B cell (primary cell): ENCODE data around the gene EVPL. TPM values are rescaled to one million over a fixed set of nuclear protein-coding genes. Genes with fewer than 3 reads are reported as not detected.

ENCODE experiments used
- ATAC-seq: fragments of 200-7000 bp; cut with Tn5 transposase; one replicate; pipeline ENCODE4 v1.10.0; 2021; ENCODE audit warnings: low read depth, mild to moderate bottlenecking, moderate number of reproducible peaks, moderate library complexity
- CTCF ChIA-PET: fragments of 350-600 bp; sonication (Branson Sonifier 250); formaldehyde crosslinking; loops from one replicate; lab custom pipeline; 2021; ENCODE audit warnings: antibody characterized with exemption, inconsistent platforms; lab: Charles Lee
- POLR2A ChIA-PET: fragments of 350-600 bp; sonication (Branson Sonifier 250); formaldehyde crosslinking; loops from one replicate; lab custom pipeline; 2021; ENCODE audit warnings: antibody characterized with exemption; lab: Charles Lee
- DNase-seq: peaks from one replicate; pipeline ENCODE4 v3.0.0; 2013
- H2AFZ ChIP-seq: 2 replicates; pipeline ENCODE4 v1.6.1; 2012; ENCODE audit warnings: mild to moderate bottlenecking, low read depth, low read length; ENCODE audit not compliant: insufficient read depth, poor library complexity, severe bottlenecking
- H3K27ac ChIP-seq, 2 donors: 1 replicate in 1 of 2; 2 replicates in 1 of 2; pipeline ENCODE4 v1.5.1; 2012 to 2013; ENCODE audit warnings: low read length in 2 of 2, mild to moderate bottlenecking in 2 of 2, moderate library complexity in 1 of 2
- H3K27me3 ChIP-seq, 4 experiments: fragments of 200-600 bp in 1 of 4; sonication (generic) in 1 of 4; replicated peaks in 1 of 4; 1 replicate in 2 of 4; 2 replicates in 2 of 4; pipeline versions ENCODE4 v1.6.1 to v1.7.0; 2013 to 2016; ENCODE audit warnings: low read length in 3 of 4, mild to moderate bottlenecking in 2 of 4, mixed read lengths in 1 of 4, moderate library complexity in 1 of 4; ENCODE audit not compliant: insufficient read depth in 4 of 4, control insufficient read depth in 3 of 4; ENCODE audit errors: control extremely low read depth in 1 of 4
- H3K36me3 ChIP-seq, 2 experiments: replicated peaks in 1 of 2; 1 replicate in 1 of 2; 2 replicates in 1 of 2; pipeline versions ENCODE4 v1.6.1 to v1.7.1; 2013; ENCODE audit warnings: low read length in 1 of 2; ENCODE audit not compliant: insufficient read depth in 2 of 2, control insufficient read depth in 1 of 2; ENCODE audit errors: control extremely low read depth in 1 of 2, extremely low read depth in 1 of 2
- H3K4me1 ChIP-seq, 2 donors: fragments of 200-600 bp in 1 of 2; sonication (generic) in 1 of 2; 1 replicate in 1 of 2; 2 replicates in 1 of 2; pipeline versions ENCODE4 v1.5.1 to v1.6.1; 2013 to 2017; ENCODE audit warnings: low read length in 2 of 2; ENCODE audit not compliant: control insufficient read depth in 2 of 2, insufficient read depth in 2 of 2
- H3K4me2 ChIP-seq: replicated peaks from 2 replicates; pipeline ENCODE3; 2012; ENCODE audit warnings: mild to moderate bottlenecking, low read depth, low read length; ENCODE audit not compliant: poor library complexity, severe bottlenecking
- H3K4me3 ChIP-seq, 5 experiments: fragments of 200-600 bp in 1 of 5; sonication (generic) in 1 of 5; 1 replicate in 3 of 5; 2 replicates in 2 of 5; pipeline versions ENCODE4 v1.5.1 to v1.7.0; 2011 to 2016; ENCODE audit warnings: low read length in 4 of 5, mild to moderate bottlenecking in 4 of 5, low read depth in 2 of 5, control low read depth in 1 of 5, moderate library complexity in 1 of 5; ENCODE audit not compliant: insufficient read depth in 1 of 5; ENCODE audit errors: control extremely low read depth in 1 of 5, extremely low read depth in 1 of 5
- H3K79me2 ChIP-seq: fragments of 200-600 bp; sonication (generic); one replicate; pipeline ENCODE4 v1.6.0; 2016; ENCODE audit warnings: low read length; ENCODE audit not compliant: control insufficient read depth, insufficient read depth
- H3K9ac ChIP-seq: fragments of 200-600 bp; sonication (generic); 2 replicates; pipeline ENCODE4 v1.6.1; 2017; ENCODE audit warnings: mild to moderate bottlenecking, low read length, moderate library complexity
- H3K9me3 ChIP-seq, 3 donors: one replicate each; pipeline versions ENCODE4 v1.6.1 to v1.7.1; 2013; ENCODE audit warnings: low read length in 2 of 3; ENCODE audit not compliant: control insufficient read depth in 2 of 3, insufficient read depth in 1 of 3; ENCODE audit errors: control extremely low read depth in 1 of 3
- H4K20me1 ChIP-seq: 2 replicates; pipeline ENCODE4 v1.6.0; 2012; ENCODE audit warnings: mild to moderate bottlenecking, low read length; ENCODE audit not compliant: insufficient read depth, control insufficient read depth, poor library complexity, severe bottlenecking
- H3K27ac Mint-ChIP-seq: one replicate; pipeline ENCODE4 v1.8.0; 2021; ENCODE audit warnings: mixed read lengths
- H3K27me3 Mint-ChIP-seq: one replicate; pipeline ENCODE4 v1.8.0; 2021; ENCODE audit warnings: mixed read lengths
- H3K4me1 Mint-ChIP-seq: one replicate; pipeline ENCODE4 v1.8.0; 2021; ENCODE audit warnings: mixed read lengths
- H3K4me3 Mint-ChIP-seq: one replicate; pipeline ENCODE4 v1.8.0; 2021; ENCODE audit warnings: mixed read lengths
- H3K9me3 Mint-ChIP-seq: one replicate; pipeline ENCODE4 v1.8.0; 2022; ENCODE audit warnings: mixed read lengths; ENCODE audit not compliant: insufficient read depth
- EZH2 ChIP-seq: IDR thresholded peaks from 2 replicates; pipeline ENCODE4 v1.6.1; 2012; ENCODE audit warnings: borderline replicate concordance, low read depth, mild to moderate bottlenecking, moderate library complexity, low read length; ENCODE audit not compliant: insufficient read depth, poor library complexity, severe bottlenecking
- WGBS: methylation state at CpG from one replicate; pipeline ENCODE4 v1.1.5; 2013; ENCODE audit warnings: missing lambda C conversion rate; ENCODE audit not compliant: insufficient coverage; 5-methylcytosine and 5-hydroxymethylcytosine counted together
- intact Hi-C: fragments of 100-400 bp; cut with micrococcal nuclease; formaldehyde crosslinking; loops from one replicate; pipeline ENCODE4 v1.10.0; 2022
- polyA plus RNA-seq: library from polyadenylated mRNA; depleted of rRNA; stranded (reverse); fragments of >200 nt; gene quantifications from 2 replicates; pipeline ENCODE4 v1.2.3, GENCODE V29; 2012
- total RNA-seq, 2 donors: library from RNA; stranded (reverse); fragments of 120-200 nt in 1 of 2; gene quantifications; 1 replicate in 1 of 2; 2 replicates in 1 of 2; pipeline versions ENCODE4 v1.2.3 to v1.2.4, GENCODE V29; 2013 to 2022
- TF ChIP-seq, protein P1 (sequence below): fragments of 200-600 bp; IDR thresholded peaks from one replicate; pipeline ENCODE4 v1.8.0; 2022; ENCODE audit warnings: antibody characterized with exemption, mild to moderate bottlenecking

EVPL gene
- total and polyA plus RNA-seq, 2 donors (not counting 1 experiment from before 2014, with no cell fraction given), result not detected

- Histone ChIP-seq H3K27ac (no peak overlapping the region), H3K4me1 (no peaks in the 10 kb centered on the region), H3K4me3 (no peak overlapping the region), H3K36me3 (peaks cover 20 to 77% of the 10 kb centered on the region in 2 experiments), H4K20me1 (peaks cover 14% of the 10 kb centered on the region), H3K9me3 (no peaks in the 10 kb centered on the region), H2AFZ (no peak overlapping the region), H3K79me2 (peaks cover 7% of the 10 kb centered on the region), H3K4me2 (no peak overlapping the region), H3K27me3 (no peaks in the 10 kb centered on the region), H3K9ac (no peak overlapping the region)
- intact Hi-C loops, result no loop called here
- WGBS, result 100% methylated on average over 4 of the region's 11 CpGs
- ChIA-PET CTCF (interaction anchor here (0.5 kb wide), 1 partner anchor 47 kb away, joined by 3 read pairs; no protein-coding TSS in a partner anchor), POLR2A (no interaction called here)
- H3K9me3 Mint-ChIP-seq, result no peaks in the 10 kb centered on the region
- H3K27ac Mint-ChIP-seq, result no peak overlapping the region
- no peaks in the 10 kb centered on the region for H3K27me3 Mint-ChIP-seq
- TF ChIP-seq EZH2, result no peak
- TF ChIP-seq, protein P1, sequence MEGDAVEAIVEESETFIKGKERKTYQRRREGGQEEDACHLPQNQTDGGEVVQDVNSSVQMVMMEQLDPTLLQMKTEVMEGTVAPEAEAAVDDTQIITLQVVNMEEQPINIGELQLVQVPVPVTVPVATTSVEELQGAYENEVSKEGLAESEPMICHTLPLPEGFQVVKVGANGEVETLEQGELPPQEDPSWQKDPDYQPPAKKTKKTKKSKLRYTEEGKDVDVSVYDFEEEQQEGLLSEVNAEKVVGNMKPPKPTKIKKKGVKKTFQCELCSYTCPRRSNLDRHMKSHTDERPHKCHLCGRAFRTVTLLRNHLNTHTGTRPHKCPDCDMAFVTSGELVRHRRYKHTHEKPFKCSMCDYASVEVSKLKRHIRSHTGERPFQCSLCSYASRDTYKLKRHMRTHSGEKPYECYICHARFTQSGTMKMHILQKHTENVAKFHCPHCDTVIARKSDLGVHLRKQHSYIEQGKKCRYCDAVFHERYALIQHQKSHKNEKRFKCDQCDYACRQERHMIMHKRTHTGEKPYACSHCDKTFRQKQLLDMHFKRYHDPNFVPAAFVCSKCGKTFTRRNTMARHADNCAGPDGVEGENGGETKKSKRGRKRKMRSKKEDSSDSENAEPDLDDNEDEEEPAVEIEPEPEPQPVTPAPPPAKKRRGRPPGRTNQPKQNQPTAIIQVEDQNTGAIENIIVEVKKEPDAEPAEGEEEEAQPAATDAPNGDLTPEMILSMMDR, result no peak
- H3K4me1 Mint-ChIP-seq, result peaks cover 6% of the 10 kb centered on the region
- no peak overlapping the region for H3K4me3 Mint-ChIP-seq
- no peak for ATAC-seq
- no peak for DNase-seq
These were observed 23.7 kb upstream of the EVPL start for GRCh38 chr17:76050538-76051467.
